IMR-90 (cell line): ENCODE measurements around the gene NTNG2. TPM values are rescaled to one million over a fixed set of nuclear protein-coding genes. Genes with fewer than 3 reads are reported as not detected.

Experiments
- ATAC-seq: fragments of 200-7000 bp; cut with Tn5 transposase; 2 replicates; pipeline ENCODE4 v1.9.1; 2020; ENCODE audit warnings: low read depth, mild to moderate bottlenecking, moderate library complexity
- BruUV-seq: library from RNA; stranded (reverse); fragments of 400-500 nt; replicated peaks from 2 replicates; lab custom pipeline; 2021; lab: Mats Ljungman, UMichigan
- CTCF ChIA-PET: fragments of 300-600 bp; formaldehyde crosslinking; extraction: SDS; loops from one replicate; lab custom pipeline; 2021; ENCODE audit warnings: antibody characterized with exemption; lab: Yijun Ruan, JAX
- POLR2A ChIA-PET: fragments of 300-600 bp; sonication (Branson Sonifier 250); formaldehyde crosslinking; loops from one replicate; lab custom pipeline; 2022; ENCODE audit warnings: antibody characterized with exemption; ENCODE audit not compliant: unreplicated experiment; lab: Charles Lee
- DNase-seq: peaks from one replicate; pipeline ENCODE4 v3.0.0; 2013
- H2AFZ ChIP-seq: replicated peaks from 2 replicates; pipeline ENCODE3; 2013; ENCODE audit warnings: low read length, mild to moderate bottlenecking; ENCODE audit not compliant: poor library complexity
- H2AK5ac ChIP-seq: 2 replicates; pipeline ENCODE4 v1.6.1; 2013; ENCODE audit warnings: low read depth, low read length, inconsistent platforms
- H2AK9ac ChIP-seq: replicated peaks from 2 replicates; pipeline ENCODE3; 2013; ENCODE audit warnings: mild to moderate bottlenecking, low read depth, low read length, moderate library complexity; ENCODE audit not compliant: poor library complexity
- H2BK120ac ChIP-seq: 2 replicates; pipeline ENCODE4 v1.6.1; 2013; ENCODE audit warnings: low read depth, low read length, inconsistent platforms
- H2BK15ac ChIP-seq: 3 replicates; pipeline ENCODE4 v1.6.1; 2013; ENCODE audit warnings: low read depth, low read length, inconsistent platforms
- H2BK20ac ChIP-seq: 2 replicates; pipeline ENCODE4 v1.6.1; 2013; ENCODE audit warnings: low read depth, mild to moderate bottlenecking, inconsistent platforms, low read length, moderate library complexity
- H2BK5ac ChIP-seq: 2 replicates; pipeline ENCODE4 v1.6.1; 2013; ENCODE audit warnings: mild to moderate bottlenecking, low read depth, low read length, inconsistent platforms; ENCODE audit not compliant: poor library complexity, severe bottlenecking
- H3K14ac ChIP-seq: replicated peaks from 2 replicates; pipeline ENCODE4 v1.6.1; 2013; ENCODE audit warnings: low read depth, low read length, inconsistent platforms
- H3K18ac ChIP-seq: 2 replicates; pipeline ENCODE4 v1.6.1; 2013; ENCODE audit warnings: low read depth, low read length, control low read depth
- H3K23ac ChIP-seq: 2 replicates; pipeline ENCODE4 v1.6.1; 2013; ENCODE audit warnings: low read depth, low read length, inconsistent platforms
- H3K27ac ChIP-seq: 2 replicates; pipeline ENCODE4 v1.5.1; 2013; ENCODE audit warnings: mild to moderate bottlenecking, control low read depth, low read length; ENCODE audit not compliant: insufficient read depth
- H3K27me3 ChIP-seq: 2 replicates; pipeline ENCODE4 v1.6.1; 2013; ENCODE audit warnings: low read length; ENCODE audit not compliant: control insufficient read depth, insufficient read depth
- H3K36me3 ChIP-seq: 2 replicates; pipeline ENCODE4 v1.6.1; 2013; ENCODE audit warnings: low read length, mixed read lengths; ENCODE audit not compliant: control insufficient read depth, insufficient read depth
- H3K4ac ChIP-seq: 2 replicates; pipeline ENCODE4 v1.6.1; 2013; ENCODE audit warnings: low read depth, low read length, inconsistent platforms
- H3K4me1 ChIP-seq: 2 replicates; pipeline ENCODE4 v1.6.1; 2013; ENCODE audit warnings: low read length, mixed read lengths; ENCODE audit not compliant: control insufficient read depth, insufficient read depth
- H3K4me2 ChIP-seq: 2 replicates; pipeline ENCODE4 v1.6.1; 2013; ENCODE audit warnings: low read depth, mild to moderate bottlenecking, control low read depth, low read length, moderate library complexity
- H3K4me3 ChIP-seq: 2 replicates; pipeline ENCODE4 v1.5.1; 2013; ENCODE audit warnings: low read depth, mild to moderate bottlenecking, control low read depth, low read length, moderate library complexity; ENCODE audit not compliant: insufficient read depth
- H3K56ac ChIP-seq: 2 replicates; pipeline ENCODE4 v1.6.1; 2013; ENCODE audit warnings: low read length, inconsistent platforms; ENCODE audit not compliant: insufficient read depth; ENCODE audit errors: extremely low read depth
- H3K79me1 ChIP-seq, 2 experiments: 2 replicates each; pipeline ENCODE4 v1.6.1; 2013; ENCODE audit warnings: low read length in 2 of 2, inconsistent platforms in 1 of 2, low read depth in 1 of 2
- H3K9ac ChIP-seq: 2 replicates; pipeline ENCODE4 v1.6.1; 2013; ENCODE audit warnings: low read depth, low read length, control low read depth
- H3K9me1 ChIP-seq: 2 replicates; pipeline ENCODE4 v1.6.1; 2013; ENCODE audit warnings: low read length, inconsistent platforms; ENCODE audit not compliant: insufficient read depth
- H3K9me3 ChIP-seq: 2 replicates; pipeline ENCODE4 v1.6.1; 2013; ENCODE audit warnings: low read length; ENCODE audit not compliant: control insufficient read depth, insufficient read depth
- H4K20me1 ChIP-seq: 2 replicates; pipeline ENCODE4 v1.6.1; 2013; ENCODE audit warnings: low read length, inconsistent platforms; ENCODE audit not compliant: insufficient read depth
- H4K5ac ChIP-seq: 2 replicates; pipeline ENCODE4 v1.6.1; 2013; ENCODE audit warnings: mild to moderate bottlenecking, low read depth, low read length, control low read depth
- H4K8ac ChIP-seq, 2 experiments: 2 replicates each; pipeline ENCODE4 v1.6.1; 2013; ENCODE audit warnings: low read depth in 2 of 2, low read length in 2 of 2, control low read depth in 1 of 2, inconsistent platforms in 1 of 2
- H4K91ac ChIP-seq: 2 replicates; pipeline ENCODE4 v1.6.1; 2013; ENCODE audit warnings: low read depth, low read length, inconsistent platforms; ENCODE audit not compliant: insufficient read depth
- BHLHE40 ChIP-seq: fragments of 150-350 bp; IDR thresholded peaks from 2 replicates; pipeline ENCODE4 v1.6.1; 2016; ENCODE audit warnings: mild to moderate bottlenecking, low read depth, low read length
- CHD1 ChIP-seq: IDR thresholded peaks from 2 replicates; pipeline ENCODE4 v1.6.1; 2012; ENCODE audit warnings: low read depth, low read length, improper control_type of control experiment
- FOS ChIP-seq: fragments of 150-350 bp; IDR thresholded peaks from 2 replicates; pipeline ENCODE4 v1.6.1; 2016; ENCODE audit warnings: low read depth, low read length
- MAFK ChIP-seq: IDR thresholded peaks from 2 replicates; pipeline ENCODE4 v1.6.1; 2012; ENCODE audit warnings: low read depth, low read length, improper control_type of control experiment
- MXI1 ChIP-seq: IDR thresholded peaks from 2 replicates; pipeline ENCODE4 v1.6.1; 2012; ENCODE audit warnings: low read depth, mild to moderate bottlenecking, low read length, moderate library complexity, borderline replicate concordance
- NFE2L2 ChIP-seq: fragments of 150-350 bp; IDR thresholded peaks from 2 replicates; pipeline ENCODE4 v1.6.1; 2016; ENCODE audit warnings: low read depth, mild to moderate bottlenecking, low read length
- POLR2A ChIP-seq: IDR thresholded peaks from 2 replicates; pipeline ENCODE4 v1.6.1; 2012; ENCODE audit warnings: mild to moderate bottlenecking, low read depth, low read length
- RAD21 ChIP-seq: IDR thresholded peaks from 2 replicates; pipeline ENCODE4 v1.6.1; 2012; ENCODE audit warnings: low read length, improper control_type of control experiment
- SMC3 ChIP-seq: fragments of 150-350 bp; IDR thresholded peaks from 2 replicates; pipeline ENCODE4 v1.6.1; 2016; ENCODE audit warnings: low read depth, mild to moderate bottlenecking, antibody characterized with exemption, low read length, moderate library complexity
- WGBS, 2 experiments: methylation state at CpG; one replicate each; pipeline versions ENCODE4 v1.1.5 to v1.1.7; 2013; ENCODE audit warnings: missing lambda C conversion rate in 2 of 2; ENCODE audit not compliant: insufficient read length in 1 of 2; ENCODE audit errors: extremely low coverage in 2 of 2; 5-methylcytosine and 5-hydroxymethylcytosine counted together
- dilution Hi-C: fragments of 300-500 bp; cut with HindIII; formaldehyde crosslinking; loops from one replicate; pipeline ENCODE4 v1.14.3; 2018; ENCODE audit warnings: low sequenced_read_pairs; ENCODE audit not compliant: unreplicated experiment
- in situ Hi-C: fragments of 300-500 bp; cut with MboI; formaldehyde crosslinking; loops from 3 replicates; pipeline ENCODE4 v1.14.3; 2019; ENCODE audit warnings: low sequenced_read_pairs, inconsistent platforms, mixed read lengths
- intact Hi-C: fragments of 100-400 bp; cut with micrococcal nuclease; formaldehyde crosslinking; loops from 2 replicates; pipeline ENCODE4 v1.10.0; 2022
- polyA plus RNA-seq, 3 experiments: library from polyadenylated mRNA; depleted of rRNA; stranded (reverse); fragments of >200 nt; gene quantifications; 2 replicates each; pipeline ENCODE4 v1.2.3, GENCODE V29; 2012; ENCODE audit warnings: low replicate concordance in 1 of 3
- total RNA-seq: library from RNA; depleted of rRNA; stranded (reverse); fragments of >200 nt; gene quantifications from 2 replicates; pipeline ENCODE4 v1.2.3, GENCODE V29; 2012
- TF ChIP-seq, protein P1 (sequence below): conservative IDR thresholded peaks from 2 replicates; pipeline ENCODE4 v1.5.1; 2012; ENCODE audit warnings: mild to moderate bottlenecking, low read depth, low read length, improper control_type of control experiment
- TF ChIP-seq, protein P2 (sequence below): fragments of 150-350 bp; IDR thresholded peaks from 2 replicates; pipeline ENCODE4 v1.6.1; 2017; ENCODE audit warnings: mild to moderate bottlenecking, antibody characterized with exemption, low read length, low read depth
- TF ChIP-seq, protein P3 (sequence below): fragments of 150-350 bp; IDR thresholded peaks from 2 replicates; pipeline ENCODE4 v1.6.1; 2016; ENCODE audit warnings: low read depth, mild to moderate bottlenecking, low read length, moderate library complexity, borderline replicate concordance

The NTNG2 gene
- total and polyA plus RNA-seq, 2 of the 4 experiments (the other 2 are of a cell fraction), result 0.54 to 0.84 TPM

DNA sequence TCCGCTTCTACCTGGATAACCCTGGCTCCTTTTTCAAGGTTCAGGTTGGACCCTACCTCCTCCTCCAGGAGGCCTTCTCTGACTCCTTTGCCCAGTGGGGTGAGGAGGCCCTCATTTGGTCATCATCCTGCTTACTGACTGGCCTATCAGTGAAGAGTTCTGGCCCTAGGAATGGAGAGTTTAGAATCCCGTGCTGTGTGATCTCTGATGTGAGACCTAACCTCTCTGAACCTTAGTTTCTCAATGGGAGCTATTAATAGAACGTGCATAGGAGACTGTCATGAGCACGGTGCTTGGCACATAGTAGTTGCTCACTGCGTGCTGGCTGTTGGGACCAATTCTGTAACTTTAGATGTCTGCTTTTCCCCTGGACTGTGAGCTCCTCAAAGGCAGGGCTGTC lies 10.3 kb downstream of the NTNG2 start:
- Histone ChIP-seq H2BK120ac (no peak overlapping the region), H4K91ac (no peak overlapping the region), H3K4ac (no peak overlapping the region), H3K9me3 (no peaks in the 10 kb centered on the region), H3K27ac (no peak overlapping the region), H3K36me3 (no peaks in the 10 kb centered on the region), H3K14ac (no peak overlapping the region), H4K20me1 (peaks cover 15% of the 10 kb centered on the region; the same call in 1 of the 2 replicates), H3K4me2 (no peak overlapping the region), H2AK9ac (no peak overlapping the region), H3K4me1 (no peaks in the 10 kb centered on the region; the same call in 1 of the 2 replicates), H2AK5ac (no peak overlapping the region), H3K9ac (no peak overlapping the region), H3K27me3 (peaks cover 7% of the 10 kb centered on the region), H4K5ac (no peak overlapping the region), H3K79me1 (no peaks in the 10 kb centered on the region), H2AFZ (no peak overlapping the region), H2BK20ac (no peak overlapping the region), H3K23ac (no peak overlapping the region), H2BK15ac (no peak overlapping the region), H3K4me3 (no peak overlapping the region), H2BK5ac (no peak overlapping the region), H3K56ac (no peak overlapping the region), H3K18ac (no peak overlapping the region), H4K8ac (no peak overlapping the region), H3K9me1 (no peaks in the 10 kb centered on the region)
- dilution Hi-C loops (no loop called here), intact Hi-C loops (no loop called here), in situ Hi-C loops (no loop called here)
- POLR2A ChIA-PET, result no interaction called here
- TF ChIP-seq MAFK (no peak), CHD1 (no peak), SMC3 (no peak), BHLHE40 (no peak), MXI1 (no peak), POLR2A (no peak), FOS (no peak), RAD21 (no peak), NFE2L2 (no peak)
- TF ChIP-seq, protein P1, sequence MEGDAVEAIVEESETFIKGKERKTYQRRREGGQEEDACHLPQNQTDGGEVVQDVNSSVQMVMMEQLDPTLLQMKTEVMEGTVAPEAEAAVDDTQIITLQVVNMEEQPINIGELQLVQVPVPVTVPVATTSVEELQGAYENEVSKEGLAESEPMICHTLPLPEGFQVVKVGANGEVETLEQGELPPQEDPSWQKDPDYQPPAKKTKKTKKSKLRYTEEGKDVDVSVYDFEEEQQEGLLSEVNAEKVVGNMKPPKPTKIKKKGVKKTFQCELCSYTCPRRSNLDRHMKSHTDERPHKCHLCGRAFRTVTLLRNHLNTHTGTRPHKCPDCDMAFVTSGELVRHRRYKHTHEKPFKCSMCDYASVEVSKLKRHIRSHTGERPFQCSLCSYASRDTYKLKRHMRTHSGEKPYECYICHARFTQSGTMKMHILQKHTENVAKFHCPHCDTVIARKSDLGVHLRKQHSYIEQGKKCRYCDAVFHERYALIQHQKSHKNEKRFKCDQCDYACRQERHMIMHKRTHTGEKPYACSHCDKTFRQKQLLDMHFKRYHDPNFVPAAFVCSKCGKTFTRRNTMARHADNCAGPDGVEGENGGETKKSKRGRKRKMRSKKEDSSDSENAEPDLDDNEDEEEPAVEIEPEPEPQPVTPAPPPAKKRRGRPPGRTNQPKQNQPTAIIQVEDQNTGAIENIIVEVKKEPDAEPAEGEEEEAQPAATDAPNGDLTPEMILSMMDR, result no peak
- TF ChIP-seq, protein P2, sequence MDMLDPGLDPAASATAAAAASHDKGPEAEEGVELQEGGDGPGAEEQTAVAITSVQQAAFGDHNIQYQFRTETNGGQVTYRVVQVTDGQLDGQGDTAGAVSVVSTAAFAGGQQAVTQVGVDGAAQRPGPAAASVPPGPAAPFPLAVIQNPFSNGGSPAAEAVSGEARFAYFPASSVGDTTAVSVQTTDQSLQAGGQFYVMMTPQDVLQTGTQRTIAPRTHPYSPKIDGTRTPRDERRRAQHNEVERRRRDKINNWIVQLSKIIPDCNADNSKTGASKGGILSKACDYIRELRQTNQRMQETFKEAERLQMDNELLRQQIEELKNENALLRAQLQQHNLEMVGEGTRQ, result no peak
- TF ChIP-seq, protein P3, sequence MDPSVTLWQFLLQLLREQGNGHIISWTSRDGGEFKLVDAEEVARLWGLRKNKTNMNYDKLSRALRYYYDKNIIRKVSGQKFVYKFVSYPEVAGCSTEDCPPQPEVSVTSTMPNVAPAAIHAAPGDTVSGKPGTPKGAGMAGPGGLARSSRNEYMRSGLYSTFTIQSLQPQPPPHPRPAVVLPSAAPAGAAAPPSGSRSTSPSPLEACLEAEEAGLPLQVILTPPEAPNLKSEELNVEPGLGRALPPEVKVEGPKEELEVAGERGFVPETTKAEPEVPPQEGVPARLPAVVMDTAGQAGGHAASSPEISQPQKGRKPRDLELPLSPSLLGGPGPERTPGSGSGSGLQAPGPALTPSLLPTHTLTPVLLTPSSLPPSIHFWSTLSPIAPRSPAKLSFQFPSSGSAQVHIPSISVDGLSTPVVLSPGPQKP, result no peak
- no TSS peak for BruUV-seq
- 35% methylated on average over 2 of the region's 5 CpGs; no CpG with 5 or more reads in 1 of the 2 experiments for WGBS, 2 experiments
- CTCF ChIA-PET, result no interaction called here
- no peak for DNase-seq
- ATAC-seq, result no peak
